Endodermal cell (in vitro differentiated cells): Measurements from ENCODE around the gene GNAS-AS1. TPM values are rescaled to one million over a fixed set of nuclear protein-coding genes. Genes with fewer than 3 reads are reported as not detected.

Source experiments
- DNase-seq: peaks from one replicate; pipeline ENCODE4 v3.0.0-alpha.2; 2017
- H3K27ac ChIP-seq: 2 replicates; pipeline ENCODE4 v1.5.1; 2013; ENCODE audit warnings: mild to moderate bottlenecking, low read depth, low read length, moderate library complexity
- H3K27me3 ChIP-seq: 2 replicates; pipeline ENCODE4 v1.6.1; 2013; ENCODE audit warnings: mild to moderate bottlenecking, low read length, moderate library complexity; ENCODE audit not compliant: insufficient read depth, control insufficient read depth, poor library complexity, severe bottlenecking
- H3K36me3 ChIP-seq: 2 replicates; pipeline ENCODE4 v1.7.0; 2013; ENCODE audit warnings: mild to moderate bottlenecking, low read length, moderate library complexity; ENCODE audit not compliant: control insufficient read depth, insufficient read depth
- H3K4me1 ChIP-seq: one replicate; pipeline ENCODE4 v1.7.0; 2013; ENCODE audit warnings: low read length; ENCODE audit not compliant: control insufficient read depth, insufficient read depth
- H3K4me3 ChIP-seq: 2 replicates; pipeline ENCODE4 v1.5.1; 2013; ENCODE audit warnings: mild to moderate bottlenecking, low read length, moderate library complexity
- H3K9ac ChIP-seq: 2 replicates; pipeline ENCODE4 v1.6.1; 2013; ENCODE audit warnings: mild to moderate bottlenecking, low read length, moderate library complexity; ENCODE audit not compliant: poor library complexity, severe bottlenecking; ENCODE audit errors: extremely low read depth
- H3K9me3 ChIP-seq: 2 replicates; pipeline ENCODE4 v1.6.1; 2013; ENCODE audit warnings: mild to moderate bottlenecking, low read length, moderate library complexity; ENCODE audit not compliant: control insufficient read depth
- H3K27ac Mint-ChIP-seq: 2 replicates; pipeline ENCODE4 v1.8.0; 2020; ENCODE audit warnings: mixed read lengths
- H3K27me3 Mint-ChIP-seq: 2 replicates; pipeline ENCODE4 v1.8.0; 2021; ENCODE audit warnings: mild to moderate bottlenecking, mixed read lengths; ENCODE audit not compliant: insufficient read depth
- H3K36me3 Mint-ChIP-seq: 2 replicates; pipeline ENCODE4 v1.8.0; 2020; ENCODE audit warnings: low read depth, mixed read lengths
- H3K4me1 Mint-ChIP-seq: 2 replicates; pipeline ENCODE4 v1.8.0; 2020; ENCODE audit warnings: mixed read lengths
- H3K4me3 Mint-ChIP-seq: 2 replicates; pipeline ENCODE4 v1.8.0; 2020; ENCODE audit warnings: mild to moderate bottlenecking, moderate library complexity, mixed read lengths
- H3K9me3 Mint-ChIP-seq: 2 replicates; pipeline ENCODE4 v1.8.0; 2020; ENCODE audit warnings: mild to moderate bottlenecking, mixed read lengths
- CTCF ChIP-seq: fragments of 200-600 bp; sonication (generic); conservative IDR thresholded peaks from 2 replicates; pipeline ENCODE4 v1.5.0; 2021; ENCODE audit warnings: antibody characterized with exemption, mild to moderate bottlenecking
- WGBS, 2 experiments: methylation state at CpG; one replicate each; pipeline versions ENCODE4 v1.1.5 to v1.1.7; 2013; ENCODE audit warnings: missing lambda C conversion rate in 2 of 2, mixed read lengths in 1 of 2; ENCODE audit not compliant: insufficient coverage in 1 of 2, insufficient read length in 1 of 2; 5-methylcytosine and 5-hydroxymethylcytosine counted together
- total RNA-seq, 2 donors: library from RNA; stranded (reverse); fragmentation: NEBNext Ultra II Directional in 1 of 2; extraction: Animal tissue kit (Norgen Biotek cat#: 25700) in 1 of 2; gene quantifications; 2 replicates in 1 of 2; 3 replicates in 1 of 2; pipeline ENCODE4 v1.2.1, GENCODE V29; 2021

Gene GNAS-AS1
- total RNA-seq, 2 donors from 2014 or later: 9.3 to 9.7 TPM

GRCh38 chr20:58876437-58876836 is 25.7 kb upstream of the GNAS-AS1 start:
- peaks cover 7% of the 10 kb centered on the region for H3K27me3 Mint-ChIP-seq
- no peaks in the 10 kb centered on the region for H3K9me3 Mint-ChIP-seq
- Histone ChIP-seq H3K27me3 (peaks cover 8% of the 10 kb centered on the region), H3K36me3 (no peaks in the 10 kb centered on the region), H3K9me3 (no peaks in the 10 kb centered on the region), H3K4me3 (no peak overlapping the region), H3K9ac (no peak overlapping the region), H3K27ac (no peak overlapping the region), H3K4me1 (peaks cover 15% of the 10 kb centered on the region)
- no peak overlapping the region for H3K4me3 Mint-ChIP-seq
- H3K36me3 Mint-ChIP-seq: no peaks in the 10 kb centered on the region
- DNase-seq: no peak
- H3K27ac Mint-ChIP-seq: peak overlapping the region; percentile 21
- TF ChIP-seq CTCF: no peak
- WGBS, 2 experiments: 87 to 89% methylated on average over 3 to 7 of the region's 7 CpGs
- peaks cover 36% of the 10 kb centered on the region for H3K4me1 Mint-ChIP-seq

- DNase-seq: no peak
- H3K27ac ChIP-seq: no peak overlapping the region
- WGBS, 2 experiments: 80 to 81% methylated on average over 9 to 12 of the region's 12 CpGs
Observed at GRCh38 chr20:58875541-58876134, 24.9 kb upstream of the GNAS-AS1 start.

GRCh38 chr20:58875111-58875510 is 24.4 kb upstream of the GNAS-AS1 start:
- WGBS, 2 experiments: 63 to 69% methylated on average over 3 of the region's 3 CpGs
- peaks cover 8% of the 10 kb centered on the region for H3K27me3 ChIP-seq
- no peaks in the 10 kb centered on the region for H3K9me3 Mint-ChIP-seq
- peaks cover 34% of the 10 kb centered on the region for H3K4me1 Mint-ChIP-seq
- H3K27me3 Mint-ChIP-seq: peaks cover 2% of the 10 kb centered on the region
- H3K4me3 ChIP-seq: no peak overlapping the region
- no peak overlapping the region for H3K9ac ChIP-seq
- TF ChIP-seq CTCF: no peak
- no peak overlapping the region for H3K27ac ChIP-seq
- H3K36me3 ChIP-seq: no peaks in the 10 kb centered on the region
- H3K36me3 Mint-ChIP-seq: no peaks in the 10 kb centered on the region
- peaks cover 15% of the 10 kb centered on the region for H3K4me1 ChIP-seq
- H3K27ac Mint-ChIP-seq: no peak overlapping the region
- H3K4me3 Mint-ChIP-seq: no peak overlapping the region
- no peaks in the 10 kb centered on the region for H3K9me3 ChIP-seq
- no peak for DNase-seq

More at GRCh38 chr20:58875541-58876134, 24.9 kb upstream of the GNAS-AS1 start:
- Mint-ChIP-seq H3K4me3 (no peak overlapping the region), H3K9me3 (no peaks in the 10 kb centered on the region), H3K27ac (no peak overlapping the region), H3K36me3 (no peaks in the 10 kb centered on the region), H3K4me1 (peaks cover 34% of the 10 kb centered on the region), H3K27me3 (peaks cover 3% of the 10 kb centered on the region)
- H3K4me3 ChIP-seq: no peak overlapping the region
- no peak overlapping the region for H3K9ac ChIP-seq
- peaks cover 15% of the 10 kb centered on the region for H3K4me1 ChIP-seq
- H3K9me3 ChIP-seq: no peaks in the 10 kb centered on the region
- peaks cover 8% of the 10 kb centered on the region for H3K27me3 ChIP-seq
- H3K36me3 ChIP-seq: no peaks in the 10 kb centered on the region
- TF ChIP-seq CTCF: no peak
